ENCODE measurements around the gene RPS15. TPM values are rescaled to one million over a fixed set of nuclear protein-coding genes. Genes with fewer than 3 reads are reported as not detected.

The RPS15 gene
- total RNA-seq, 1 donor from 2014 or later: 854 TPM

- no peak for ATAC-seq
- intact Hi-C loops (cut with DNase I): no loop called here
Observed at GRCh38 chr19:1457892-1458291, 19.7 kb downstream of the RPS15 start.

GRCh38 chr19:1459479-1459878 is 21.3 kb downstream of the RPS15 start:
- intact Hi-C loops (cut with DNase I): no loop called here
- Histone ChIP-seq H3K9me3 (no peaks in the 10 kb centered on the region), H3K36me3 (no peaks in the 10 kb centered on the region), H3K27me3 (ENCODE audit: low read depth) (peaks cover 40% of the 10 kb centered on the region), H3K4me3 (no peak overlapping the region), H3K27ac (no peak overlapping the region), H3K4me1 (peaks cover 21% of the 10 kb centered on the region)
- TF ChIP-seq CTCF (IDR thresholded peaks at IDR 0.05): no peak
- DNase-seq (no peak), ATAC-seq (no peak)

More at GRCh38 chr19:1457892-1458291, 19.7 kb downstream of the RPS15 start:
- Histone ChIP-seq H3K4me1 (peaks cover 21% of the 10 kb centered on the region), H3K9me3 (no peaks in the 10 kb centered on the region), H3K36me3 (no peaks in the 10 kb centered on the region), H3K27me3 (ENCODE audit: low read depth) (peaks cover 56% of the 10 kb centered on the region), H3K4me3 (no peak overlapping the region), H3K27ac (no peak overlapping the region)
- no peak for DNase-seq
- TF ChIP-seq CTCF (IDR thresholded peaks at IDR 0.05): no peak

- Histone ChIP-seq H3K9me3 (no peaks in the 10 kb centered on the region), H3K4me3 (no peak overlapping the region), H3K4me1 (peaks cover 23% of the 10 kb centered on the region), H3K36me3 (no peaks in the 10 kb centered on the region), H3K27ac (no peak overlapping the region), H3K27me3 (ENCODE audit: low read depth) (peaks cover 38% of the 10 kb centered on the region)
- no peak for ATAC-seq
- DNase-seq: no peak
- intact Hi-C loops (cut with DNase I): no loop called here
- TF ChIP-seq CTCF (IDR thresholded peaks at IDR 0.05): no peak
Observed at GRCh38 chr19:1460033-1460995, 22.1 kb downstream of the RPS15 start.

GRCh38 chr19:1461862-1462261 is 23.7 kb downstream of the RPS15 start:
- no peak for DNase-seq
- no peak for ATAC-seq
- H3K9me3 ChIP-seq: no peaks in the 10 kb centered on the region
- no peak overlapping the region for H3K4me3 ChIP-seq
- H3K27ac ChIP-seq: no peak overlapping the region
- no peaks in the 10 kb centered on the region for H3K36me3 ChIP-seq
- intact Hi-C loops (cut with DNase I): no loop called here
- TF ChIP-seq CTCF (IDR thresholded peaks at IDR 0.05): no peak
- peaks cover 38% of the 10 kb centered on the region for H3K27me3 ChIP-seq (ENCODE audit: low read depth)
- peaks cover 24% of the 10 kb centered on the region for H3K4me1 ChIP-seq

GRCh38 chr19:1465191-1466016 is 27.2 kb downstream of the RPS15 start:
- H3K4me1 ChIP-seq: peaks cover 49% of the 10 kb centered on the region
- H3K27me3 ChIP-seq (ENCODE audit: low read depth): peaks cover 51% of the 10 kb centered on the region
- intact Hi-C loops (cut with DNase I): no loop called here
- H3K9me3 ChIP-seq: no peaks in the 10 kb centered on the region
- TF ChIP-seq CTCF (IDR thresholded peaks at IDR 0.05): peak; percentile 54
- no peak overlapping the region for H3K27ac ChIP-seq
- no peak overlapping the region for H3K4me3 ChIP-seq
- peak; percentile 48 to 61 for ATAC-seq
- DNase-seq: no peak
- no peaks in the 10 kb centered on the region for H3K36me3 ChIP-seq

Measured in lower lobe of right lung (tissue), 2 donors.